GM12875 (cell line): ENCODE results near the gene GLE1.
A peak's percentile ranks its signal among the peaks of the same experiment; 100 is the strongest.

Experiments used
- H3K4me3 ChIP-seq: one replicate; pipeline ENCODE4 v1.5.1; 2011; ENCODE audit warnings: low read depth, low read length, control low read depth
- CTCF ChIP-seq: IDR thresholded peaks from 2 replicates; pipeline ENCODE4 v1.5.1; 2011; ENCODE audit warnings: low read depth, mild to moderate bottlenecking, control low read depth, inconsistent platforms, low read length, moderate library complexity, borderline replicate concordance; ENCODE audit not compliant: insufficient read depth

Gene GLE1, protein sequence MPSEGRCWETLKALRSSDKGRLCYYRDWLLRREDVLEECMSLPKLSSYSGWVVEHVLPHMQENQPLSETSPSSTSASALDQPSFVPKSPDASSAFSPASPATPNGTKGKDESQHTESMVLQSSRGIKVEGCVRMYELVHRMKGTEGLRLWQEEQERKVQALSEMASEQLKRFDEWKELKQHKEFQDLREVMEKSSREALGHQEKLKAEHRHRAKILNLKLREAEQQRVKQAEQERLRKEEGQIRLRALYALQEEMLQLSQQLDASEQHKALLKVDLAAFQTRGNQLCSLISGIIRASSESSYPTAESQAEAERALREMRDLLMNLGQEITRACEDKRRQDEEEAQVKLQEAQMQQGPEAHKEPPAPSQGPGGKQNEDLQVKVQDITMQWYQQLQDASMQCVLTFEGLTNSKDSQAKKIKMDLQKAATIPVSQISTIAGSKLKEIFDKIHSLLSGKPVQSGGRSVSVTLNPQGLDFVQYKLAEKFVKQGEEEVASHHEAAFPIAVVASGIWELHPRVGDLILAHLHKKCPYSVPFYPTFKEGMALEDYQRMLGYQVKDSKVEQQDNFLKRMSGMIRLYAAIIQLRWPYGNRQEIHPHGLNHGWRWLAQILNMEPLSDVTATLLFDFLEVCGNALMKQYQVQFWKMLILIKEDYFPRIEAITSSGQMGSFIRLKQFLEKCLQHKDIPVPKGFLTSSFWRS

GRCh38 chr9:128504485-128505413 lies at the start of gene GLE1:
TSS of gene GLE1 (plus strand) at chr9:128504719. CDS start at chr9:128504806, 87 bp downstream.
- no peak for TF ChIP-seq CTCF
- H3K4me3 ChIP-seq = peak within 1 kb of the TSS; percentile 90

- TF ChIP-seq CTCF = no peak
- H3K4me3 ChIP-seq = no peak overlapping the region
These were observed 49.5 kb upstream of the GLE1 start for GRCh38 chr9:128454991-128455390.

DNA sequence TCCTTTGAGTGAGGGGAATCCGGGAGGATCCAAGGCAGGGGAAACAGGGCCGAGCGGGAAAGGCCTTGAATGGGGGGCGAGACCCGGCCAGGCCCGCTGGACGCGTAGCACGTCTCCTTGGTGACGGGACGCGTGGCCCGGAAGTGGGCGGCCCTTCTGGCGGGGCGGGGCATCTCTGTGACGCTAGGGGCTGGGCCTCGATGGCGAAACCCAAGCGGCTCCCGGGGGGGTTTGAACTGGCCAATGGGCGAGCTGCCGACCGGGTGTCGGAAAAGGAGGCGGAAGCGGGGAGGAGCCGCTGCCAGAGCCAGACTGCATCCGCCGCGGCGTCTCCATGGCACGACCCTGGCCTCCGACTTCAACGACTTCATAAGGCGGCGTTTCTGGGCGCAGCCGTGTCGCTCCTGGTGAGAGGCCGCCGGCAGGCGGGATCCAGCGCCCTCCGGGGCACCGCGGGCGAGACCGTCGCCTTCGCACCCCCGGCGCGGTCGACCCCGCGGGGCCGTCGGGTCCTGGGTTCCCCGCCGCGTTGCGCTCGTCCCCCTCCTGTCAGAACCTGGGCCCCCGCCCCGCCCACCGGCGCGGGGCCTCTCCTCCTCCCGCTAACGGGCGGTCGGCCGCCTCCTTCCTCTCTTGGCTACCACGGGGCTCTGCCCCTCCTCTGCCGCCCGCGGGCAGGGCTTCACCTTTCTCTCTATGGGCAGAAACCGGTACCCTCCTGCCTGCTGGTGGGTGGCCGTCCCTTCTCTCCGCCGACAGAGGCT lies 48.5 kb upstream of the GLE1 start, which contains the start of gene ODF2:
ODF2 (plus strand) TSS at position 158 of the 764 bp plus-strand sequence; CDS start at position 244, 86 bp downstream.
- H3K4me3 ChIP-seq = peak within 1 kb of the TSS; percentile 91
- TF ChIP-seq CTCF = no peak

- peak overlapping the region; percentile 91 for H3K4me3 ChIP-seq
- no peak for TF ChIP-seq CTCF
These were observed 47.9 kb upstream of the GLE1 start for GRCh38 chr9:128456613-128457061.

DNA sequence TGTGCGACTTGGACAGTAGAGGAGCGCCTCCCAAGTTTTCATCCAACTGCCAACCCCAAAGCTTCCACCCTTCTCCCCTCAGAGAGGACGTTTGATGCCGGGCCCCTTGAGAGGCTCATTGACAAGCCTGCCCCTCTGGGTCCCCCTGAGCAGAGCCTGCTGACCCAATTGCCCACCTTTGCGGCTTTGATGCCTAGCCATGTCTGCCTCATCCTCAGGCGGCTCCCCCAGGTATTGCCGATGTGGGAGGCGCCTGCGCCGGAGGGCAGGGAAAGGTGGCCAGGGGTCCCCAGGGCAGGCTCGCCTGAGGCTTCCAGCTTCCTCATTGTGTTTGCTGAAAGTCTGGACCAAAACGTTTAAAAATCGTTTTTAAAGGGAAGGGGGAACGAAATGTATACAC lies 47.3 kb upstream of the GLE1 start:
- H3K4me3 ChIP-seq = peak overlapping the region; percentile 91
- no peak for TF ChIP-seq CTCF

DNA sequence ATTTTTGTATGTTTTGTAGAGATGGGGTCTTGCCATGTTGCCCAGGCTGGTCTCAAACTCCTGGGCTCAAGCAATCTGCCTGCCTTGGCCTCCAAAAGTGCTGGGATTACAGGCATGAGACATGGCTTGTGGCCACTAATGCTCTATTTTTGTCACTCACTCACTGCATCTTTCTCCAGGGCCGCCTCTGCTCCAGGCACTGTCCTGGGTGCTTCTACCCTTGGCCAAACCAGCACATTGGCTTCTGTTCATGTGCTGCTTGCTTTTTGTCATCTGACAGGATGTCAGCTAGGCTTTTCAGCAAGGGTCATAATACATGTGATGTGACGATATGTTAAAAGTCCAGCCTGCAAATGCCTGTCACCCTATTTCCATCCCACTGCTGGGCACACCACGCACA lies 45.5 kb upstream of the GLE1 start:
- H3K4me3 ChIP-seq = no peak overlapping the region
- no peak for TF ChIP-seq CTCF
